ENCODE data around the gene ERCC4. TPM values are rescaled to one million over a fixed set of nuclear protein-coding genes. Genes with fewer than 3 reads are reported as not detected.

Gene ERCC4
- polyA plus RNA-seq, 1 donor (not counting 4 experiments of a cell fraction or from before 2014, with no cell fraction given) = 5.9 TPM

GRCh38 chr16:13958474-13958873, 38.5 kb downstream of the ERCC4 start:
- FAIRE-seq = no peak
- dilution Hi-C loops (cut with MboI; ENCODE audit: extremely low pct_ligation_motif_present, low sequenced_read_pairs) = no loop called here

DNA sequence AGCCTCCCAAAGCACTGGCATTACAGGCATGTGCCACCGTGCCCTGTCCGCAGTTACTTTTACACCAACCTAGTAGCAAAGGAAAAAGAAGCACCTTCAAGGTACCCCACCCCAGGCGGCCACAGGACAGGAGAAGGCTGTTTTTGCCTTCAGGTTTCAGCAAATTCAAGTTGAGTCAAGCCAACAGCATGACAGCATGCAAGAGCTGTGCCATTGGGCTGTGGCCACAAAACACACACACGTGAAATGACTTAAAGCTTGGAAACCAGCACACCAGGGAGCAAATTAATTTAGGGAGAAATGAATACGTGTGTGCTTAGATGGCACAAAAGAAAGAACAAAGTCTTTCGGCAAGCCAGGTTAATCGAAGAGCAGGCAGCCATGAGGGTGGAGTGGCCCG, 39.7 kb downstream of the ERCC4 start:
- Histone ChIP-seq H3K4me3 (ENCODE audit: control insufficient read depth in 2 of 3, extremely low read depth in 1 of 3, insufficient read depth in 2 of 3, low read depth in 1 of 3, low read length in 3 of 3) (peak overlapping the region in 2 of 3 experiments; percentile 3 to 21), H3K4me1 (ENCODE audit: control insufficient read depth, extremely low read depth, insufficient read depth, low read length) (peaks cover 30% of the 10 kb centered on the region), H3K36me3 (ENCODE audit: control insufficient read depth in 2 of 2, extremely low read depth in 1 of 2, insufficient read depth in 2 of 2, low read length in 2 of 2) (no peaks in the 10 kb centered on the region), H3K9me3 (ENCODE audit: control insufficient read depth, low read depth, low read length) (no peaks in the 10 kb centered on the region), H3K4me2 (ENCODE audit: control insufficient read depth, extremely low read depth, insufficient read depth, low read depth, low read length) (peak overlapping the region; percentile 71), H3K27me3 (ENCODE audit: control insufficient read depth, extremely low read depth, insufficient read depth, low read length) (no peaks in the 10 kb centered on the region), H2AFZ (ENCODE audit: control insufficient read depth, low read length) (peak overlapping the region; percentile 55), H3K27ac (ENCODE audit: control insufficient read depth, insufficient read depth, low read length) (no peak overlapping the region), H3K9ac (ENCODE audit: control insufficient read depth, extremely low read depth, insufficient read depth, low read length) (no peak overlapping the region), H3K9me1 (ENCODE audit: control insufficient read depth, extremely low read depth, insufficient read depth, low read length) (no peaks in the 10 kb centered on the region), H3K79me2 (ENCODE audit: control insufficient read depth, insufficient read depth, low read length) (no peaks in the 10 kb centered on the region), H4K20me1 (ENCODE audit: control insufficient read depth, extremely low read depth, insufficient read depth, low read length) (no peaks in the 10 kb centered on the region)
- DNase-seq (ENCODE audit: low read depth, low spot score) (peak; percentile 11), FAIRE-seq (no peak)
- TF ChIP-seq EZH2 (IDR thresholded peaks at IDR 0.05; ENCODE audit: low read length) (no peak), CTCF (optimal IDR thresholded peaks at IDR 0.05 in 1 of 3, IDR thresholded peaks at IDR 0.05 in 1 of 3, conservative IDR thresholded peaks at IDR 0.05 in 1 of 3; ENCODE audit: extremely low read depth in 1 of 3, insufficient read depth in 2 of 3, low read length in 3 of 3) (no peak)
- dilution Hi-C loops (cut with MboI; ENCODE audit: extremely low pct_ligation_motif_present, low sequenced_read_pairs) = no loop called here

More at GRCh38 chr16:13958474-13958873, 38.5 kb downstream of the ERCC4 start:
- Histone ChIP-seq H2AFZ (ENCODE audit: control insufficient read depth, low read length) (no peak overlapping the region), H3K27ac (ENCODE audit: control insufficient read depth, insufficient read depth, low read length) (no peak overlapping the region), H4K20me1 (ENCODE audit: control insufficient read depth, extremely low read depth, insufficient read depth, low read length) (no peaks in the 10 kb centered on the region), H3K79me2 (ENCODE audit: control insufficient read depth, insufficient read depth, low read length) (no peaks in the 10 kb centered on the region), H3K9ac (ENCODE audit: control insufficient read depth, extremely low read depth, insufficient read depth, low read length) (no peak overlapping the region), H3K4me2 (ENCODE audit: control insufficient read depth, extremely low read depth, insufficient read depth, low read depth, low read length) (no peak overlapping the region), H3K4me1 (ENCODE audit: control insufficient read depth, extremely low read depth, insufficient read depth, low read length) (peaks cover 30% of the 10 kb centered on the region), H3K36me3 (ENCODE audit: control insufficient read depth in 2 of 2, extremely low read depth in 1 of 2, insufficient read depth in 2 of 2, low read length in 2 of 2) (no peaks in the 10 kb centered on the region), H3K9me3 (ENCODE audit: control insufficient read depth, low read depth, low read length) (no peaks in the 10 kb centered on the region), H3K9me1 (ENCODE audit: control insufficient read depth, extremely low read depth, insufficient read depth, low read length) (no peaks in the 10 kb centered on the region), H3K27me3 (ENCODE audit: control insufficient read depth, extremely low read depth, insufficient read depth, low read length) (no peaks in the 10 kb centered on the region), H3K4me3 (ENCODE audit: control insufficient read depth in 2 of 3, extremely low read depth in 1 of 3, insufficient read depth in 2 of 3, low read depth in 1 of 3, low read length in 3 of 3) (no peak overlapping the region)
- TF ChIP-seq EZH2 (IDR thresholded peaks at IDR 0.05; ENCODE audit: low read length) = no peak
- no peak for TF ChIP-seq CTCF (optimal IDR thresholded peaks at IDR 0.05 in 1 of 3, IDR thresholded peaks at IDR 0.05 in 1 of 3, conservative IDR thresholded peaks at IDR 0.05 in 1 of 3; ENCODE audit: extremely low read depth in 1 of 3, insufficient read depth in 2 of 3, low read length in 3 of 3)
- no peak for DNase-seq (ENCODE audit: low read depth, low spot score)
